ENCODE results near the gene TIMM10.

The TIMM10 gene

DNA sequence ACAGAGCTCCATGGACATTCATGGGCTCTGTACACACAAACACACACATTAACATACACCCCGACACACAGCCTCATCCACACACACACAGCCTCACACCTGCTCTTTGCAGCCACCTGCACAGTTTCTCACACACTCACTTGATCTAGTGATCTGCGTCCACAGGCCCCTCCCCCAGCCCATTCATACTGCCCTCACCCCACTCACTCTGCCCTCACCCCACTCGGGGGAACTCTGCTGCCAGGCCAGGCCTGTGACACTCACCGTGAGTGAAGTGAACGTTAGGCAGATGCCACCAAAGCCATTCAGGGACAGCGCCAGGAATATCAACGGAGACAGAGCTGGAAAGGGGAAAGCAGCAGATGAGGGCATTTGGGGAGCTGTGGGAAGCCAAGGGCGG lies 30.0 kb downstream of the TIMM10 start:
- Histone ChIP-seq H3K9me3 (ENCODE audit: control insufficient read depth, low read length) (no peaks in the 10 kb centered on the region), H3K9ac (ENCODE audit: low read length) (no peak overlapping the region), H3K36me3 (ENCODE audit: control insufficient read depth, insufficient read depth, low read length, severe bottlenecking) (no peaks in the 10 kb centered on the region), H3K27me3 (replicated peaks; ENCODE audit: control insufficient read depth, insufficient read depth, low read length) (no peaks in the 10 kb centered on the region), H3K4me1 (ENCODE audit: control insufficient read depth, insufficient read depth, low read length) (peaks cover 27% of the 10 kb centered on the region), H3K4me3 (ENCODE audit: low read length) (no peak overlapping the region)
- DNase-seq (ENCODE audit: low read depth) = no peak

DNA sequence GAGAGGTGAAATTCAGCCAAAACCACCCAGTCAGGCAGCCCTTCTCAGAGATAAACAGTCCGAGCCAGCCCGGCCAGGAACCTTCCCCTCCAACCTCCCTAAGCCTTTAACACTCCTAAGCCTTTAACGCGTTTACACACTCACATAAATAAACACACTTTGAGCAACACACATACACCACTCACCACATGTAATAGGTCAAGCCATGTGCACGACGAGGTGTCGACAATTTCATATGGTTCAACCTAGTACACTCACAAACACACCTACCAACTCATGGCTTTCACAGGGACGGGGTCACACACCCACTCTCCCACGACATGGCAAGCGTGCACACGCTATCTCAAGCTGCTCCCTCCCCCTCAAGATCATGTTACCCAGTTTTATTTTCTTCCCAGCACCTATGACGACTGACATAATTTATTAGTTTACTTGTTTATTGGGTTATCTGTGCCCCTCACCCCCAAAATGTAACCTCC lies 30.5 kb downstream of the TIMM10 start:
- Histone ChIP-seq H3K4me1 (ENCODE audit: control insufficient read depth, insufficient read depth, low read length) (peaks cover 27% of the 10 kb centered on the region), H3K9me3 (ENCODE audit: control insufficient read depth, low read length) (no peaks in the 10 kb centered on the region), H3K4me3 (ENCODE audit: low read length) (peak overlapping the region; percentile 75), H3K9ac (ENCODE audit: low read length) (peak overlapping the region; percentile 78), H3K27me3 (replicated peaks; ENCODE audit: control insufficient read depth, insufficient read depth, low read length) (no peaks in the 10 kb centered on the region), H3K36me3 (ENCODE audit: control insufficient read depth, insufficient read depth, low read length, severe bottlenecking) (no peaks in the 10 kb centered on the region)
- no peak for DNase-seq (ENCODE audit: low read depth)

DNA sequence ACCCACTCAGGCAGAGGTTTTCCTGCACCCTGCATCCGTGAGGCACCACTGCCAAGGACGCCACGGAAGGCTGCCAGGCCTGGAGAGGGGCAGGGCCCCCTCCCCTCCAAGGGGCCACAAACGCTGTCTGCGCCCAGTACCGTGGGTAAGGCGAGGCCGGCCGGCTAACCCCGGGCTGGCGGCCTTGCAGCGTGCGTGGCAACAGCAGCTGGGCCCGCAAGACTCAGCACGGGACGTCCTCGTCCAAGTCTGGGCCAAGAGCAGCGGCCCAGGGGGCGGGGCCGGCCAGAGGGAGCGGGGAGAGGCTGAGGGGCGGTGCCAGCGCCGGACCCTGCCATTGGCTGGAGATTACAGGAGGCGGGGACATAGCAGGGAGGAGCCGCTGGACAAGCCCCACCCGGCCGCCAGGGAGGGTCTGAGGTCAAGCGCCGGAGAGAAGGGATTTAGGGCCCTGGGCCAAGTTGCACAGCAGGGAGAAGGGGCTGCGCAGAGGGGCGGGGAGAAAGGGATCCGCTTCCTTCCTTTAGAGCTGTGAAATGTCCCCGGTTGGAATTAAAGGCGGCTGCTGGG lies 31.1 kb downstream of the TIMM10 start:
- H3K4me3 ChIP-seq (ENCODE audit: low read length) = peak overlapping the region; percentile 75
- no peaks in the 10 kb centered on the region for H3K27me3 ChIP-seq (replicated peaks; ENCODE audit: control insufficient read depth, insufficient read depth, low read length)
- no peaks in the 10 kb centered on the region for H3K9me3 ChIP-seq (ENCODE audit: control insufficient read depth, low read length)
- H3K9ac ChIP-seq (ENCODE audit: low read length) = peak overlapping the region; percentile 78
- DNase-seq (ENCODE audit: low read depth) = peak; percentile 98
- no peaks in the 10 kb centered on the region for H3K36me3 ChIP-seq (ENCODE audit: control insufficient read depth, insufficient read depth, low read length, severe bottlenecking)
- peaks cover 28% of the 10 kb centered on the region for H3K4me1 ChIP-seq (ENCODE audit: control insufficient read depth, insufficient read depth, low read length)

DNA sequence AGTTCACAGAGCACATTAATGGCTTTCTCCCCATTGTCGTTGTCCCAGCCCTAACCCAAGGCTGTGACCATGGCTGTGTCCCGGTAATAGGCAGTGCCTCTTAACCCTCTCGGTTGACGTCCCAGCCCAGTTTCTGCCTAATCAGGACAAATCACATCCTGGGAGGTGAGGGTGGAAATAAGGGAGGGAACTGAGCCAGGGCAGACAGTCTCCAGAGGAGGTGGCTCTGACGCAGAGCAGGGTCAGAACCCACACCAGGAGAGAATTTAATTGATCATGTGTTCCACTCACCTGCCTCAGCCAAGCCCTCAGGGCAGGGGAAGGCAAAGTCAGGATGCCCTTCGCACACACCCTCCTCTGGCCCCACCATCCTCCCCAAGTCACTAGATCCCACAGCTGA lies 32.0 kb downstream of the TIMM10 start:
- H3K4me3 ChIP-seq (ENCODE audit: low read length) = no peak overlapping the region
- H3K4me1 ChIP-seq (ENCODE audit: control insufficient read depth, insufficient read depth, low read length) = peaks cover 35% of the 10 kb centered on the region
- H3K9me3 ChIP-seq (ENCODE audit: control insufficient read depth, low read length) = no peaks in the 10 kb centered on the region
- H3K36me3 ChIP-seq (ENCODE audit: control insufficient read depth, insufficient read depth, low read length, severe bottlenecking) = no peaks in the 10 kb centered on the region
- no peak overlapping the region for H3K9ac ChIP-seq (ENCODE audit: low read length)
- DNase-seq (ENCODE audit: low read depth) = no peak
- H3K27me3 ChIP-seq (replicated peaks; ENCODE audit: control insufficient read depth, insufficient read depth, low read length) = no peaks in the 10 kb centered on the region

GRCh38 chr11:57497303-57498247 lies 33.0 kb downstream of the TIMM10 start:
- Histone ChIP-seq H3K27me3 (replicated peaks; ENCODE audit: control insufficient read depth, insufficient read depth, low read length) (no peaks in the 10 kb centered on the region), H3K4me3 (ENCODE audit: low read length) (no peak overlapping the region), H3K9me3 (ENCODE audit: control insufficient read depth, low read length) (no peaks in the 10 kb centered on the region), H3K36me3 (ENCODE audit: control insufficient read depth, insufficient read depth, low read length, severe bottlenecking) (no peaks in the 10 kb centered on the region), H3K4me1 (ENCODE audit: control insufficient read depth, insufficient read depth, low read length) (peaks cover 35% of the 10 kb centered on the region), H3K9ac (ENCODE audit: low read length) (no peak overlapping the region)
- DNase-seq (ENCODE audit: low read depth) = no peak

- H3K27me3 ChIP-seq (replicated peaks; ENCODE audit: control insufficient read depth, insufficient read depth, low read length) = no peaks in the 10 kb centered on the region
- peaks cover 25% of the 10 kb centered on the region for H3K4me1 ChIP-seq (ENCODE audit: control insufficient read depth, insufficient read depth, low read length)
- no peak for DNase-seq (ENCODE audit: low read depth)
- no peaks in the 10 kb centered on the region for H3K9me3 ChIP-seq (ENCODE audit: control insufficient read depth, low read length)
- H3K36me3 ChIP-seq (ENCODE audit: control insufficient read depth, insufficient read depth, low read length, severe bottlenecking) = no peaks in the 10 kb centered on the region
- H3K4me3 ChIP-seq (ENCODE audit: low read length) = no peak overlapping the region
- H3K9ac ChIP-seq (ENCODE audit: low read length) = no peak overlapping the region
These were observed 34.3 kb downstream of the TIMM10 start for GRCh38 chr11:57496109-57496820.

DNA sequence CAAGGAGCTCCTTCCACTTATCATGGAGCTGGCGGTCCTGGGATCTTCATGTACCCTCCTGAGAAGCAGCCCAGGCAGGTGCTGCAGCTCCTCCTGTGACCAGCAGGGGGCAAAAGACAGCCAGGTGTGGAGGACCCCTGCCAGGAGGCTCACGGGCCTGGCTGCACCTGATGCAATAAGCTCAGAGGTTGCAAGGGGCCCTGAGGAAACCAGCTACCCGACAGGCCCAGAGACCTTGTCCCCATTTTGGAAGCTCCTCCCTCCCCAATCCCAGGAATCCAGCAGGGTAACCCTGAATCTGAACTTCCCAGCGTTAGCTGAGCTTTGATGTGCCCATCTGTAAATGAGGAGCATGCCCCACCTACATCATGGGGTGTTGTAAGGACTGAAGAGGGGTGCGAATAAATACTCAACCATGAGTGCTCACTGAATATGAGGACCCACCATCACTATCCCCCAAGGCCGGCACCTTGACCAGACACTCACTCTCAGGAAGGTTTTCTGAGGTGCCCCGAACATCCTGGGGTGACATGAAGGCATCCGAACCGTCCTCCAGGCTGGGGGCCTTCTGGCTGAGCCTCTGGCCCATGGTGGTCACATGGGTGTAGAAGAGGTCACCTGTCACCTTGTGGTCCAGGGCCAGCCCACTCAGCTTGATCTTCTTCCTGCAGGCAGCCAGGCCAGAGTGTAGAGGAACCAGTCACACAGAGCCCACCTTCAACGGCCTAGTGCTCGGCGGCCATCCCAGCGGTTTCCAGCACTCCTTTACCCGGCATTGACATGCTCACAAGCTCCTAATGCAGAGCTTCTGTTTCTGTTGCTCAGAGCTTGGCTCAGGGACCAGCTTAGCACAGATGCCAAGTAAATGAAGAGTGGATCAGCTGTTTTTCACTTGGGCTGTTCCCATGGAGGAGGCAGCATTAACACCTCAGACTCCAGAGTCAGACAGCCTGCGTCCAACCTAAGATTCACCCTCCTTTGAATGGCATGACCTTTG lies 36.7 kb downstream of the TIMM10 start:
- Histone ChIP-seq H3K4me3 (ENCODE audit: low read length) (no peak overlapping the region), H3K27me3 (replicated peaks; ENCODE audit: control insufficient read depth, insufficient read depth, low read length) (no peaks in the 10 kb centered on the region), H3K36me3 (ENCODE audit: control insufficient read depth, insufficient read depth, low read length, severe bottlenecking) (no peaks in the 10 kb centered on the region), H3K9me3 (ENCODE audit: control insufficient read depth, low read length) (no peaks in the 10 kb centered on the region), H3K9ac (ENCODE audit: low read length) (no peak overlapping the region), H3K4me1 (ENCODE audit: control insufficient read depth, insufficient read depth, low read length) (peaks cover 12% of the 10 kb centered on the region)
- peak; percentile 62 for DNase-seq (ENCODE audit: low read depth)

- Histone ChIP-seq H3K4me1 (ENCODE audit: control insufficient read depth, insufficient read depth, low read length) (peaks cover 7% of the 10 kb centered on the region), H3K4me3 (ENCODE audit: low read length) (no peak overlapping the region), H3K27me3 (replicated peaks; ENCODE audit: control insufficient read depth, insufficient read depth, low read length) (no peaks in the 10 kb centered on the region), H3K36me3 (ENCODE audit: control insufficient read depth, insufficient read depth, low read length, severe bottlenecking) (no peaks in the 10 kb centered on the region), H3K9ac (ENCODE audit: low read length) (no peak overlapping the region), H3K9me3 (ENCODE audit: control insufficient read depth, low read length) (no peaks in the 10 kb centered on the region)
- DNase-seq (ENCODE audit: low read depth) = peak; percentile 33
These were observed 39.0 kb downstream of the TIMM10 start for GRCh38 chr11:57491371-57492061.

DNA sequence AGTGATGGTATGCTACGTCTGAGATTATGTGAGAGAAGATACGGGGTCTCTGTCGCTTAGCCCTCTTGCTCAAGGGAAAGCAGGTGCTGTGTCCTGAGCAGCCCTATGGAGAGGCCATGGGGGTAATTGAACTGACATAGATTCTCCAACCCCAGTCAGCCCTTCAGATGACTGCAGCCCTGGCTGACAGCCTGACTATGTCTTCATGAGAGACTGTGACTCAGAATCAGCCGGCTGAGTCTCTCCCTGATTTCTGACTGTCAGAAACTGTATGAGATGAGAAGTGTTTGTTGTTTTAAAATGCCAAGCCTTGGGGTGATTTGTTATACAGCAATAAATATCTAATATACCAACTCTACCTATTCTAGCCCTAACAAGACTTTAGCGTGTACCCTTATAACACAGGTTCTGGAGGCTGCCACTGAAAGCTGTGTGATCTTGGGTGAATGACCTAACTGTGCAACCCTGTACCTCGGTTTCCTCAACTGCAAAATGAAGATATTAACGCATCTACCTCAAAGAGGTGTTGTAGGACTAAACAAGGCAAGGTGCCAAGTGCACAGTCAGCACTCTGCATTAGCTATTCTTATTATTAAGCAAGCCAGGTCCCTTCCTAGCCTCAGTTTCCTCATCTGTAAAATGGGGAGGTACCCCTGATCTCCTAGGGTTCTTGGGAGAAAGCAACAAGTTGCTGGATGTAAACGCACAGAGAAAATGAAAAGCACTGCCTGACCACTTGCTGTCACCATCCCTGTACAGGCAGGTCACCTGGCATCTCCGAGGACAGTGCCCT lies 39.9 kb downstream of the TIMM10 start:
- Histone ChIP-seq H3K4me3 (ENCODE audit: low read length) (no peak overlapping the region), H3K27me3 (replicated peaks; ENCODE audit: control insufficient read depth, insufficient read depth, low read length) (no peaks in the 10 kb centered on the region), H3K9ac (ENCODE audit: low read length) (no peak overlapping the region), H3K36me3 (ENCODE audit: control insufficient read depth, insufficient read depth, low read length, severe bottlenecking) (no peaks in the 10 kb centered on the region), H3K9me3 (ENCODE audit: control insufficient read depth, low read length) (no peaks in the 10 kb centered on the region), H3K4me1 (ENCODE audit: control insufficient read depth, insufficient read depth, low read length) (peaks cover 11% of the 10 kb centered on the region)
- no peak for DNase-seq (ENCODE audit: low read depth)
